ENCODE data around the gene CARD6. TPM values are rescaled to one million over a fixed set of nuclear protein-coding genes. Genes with fewer than 3 reads are reported as not detected.

The CARD6 gene
- total and polyA plus RNA-seq, 2 of the 13 experiments (the other 11 are each of a cell fraction or from before 2014, with no cell fraction given): 0.33 to 1.4 TPM

DNA sequence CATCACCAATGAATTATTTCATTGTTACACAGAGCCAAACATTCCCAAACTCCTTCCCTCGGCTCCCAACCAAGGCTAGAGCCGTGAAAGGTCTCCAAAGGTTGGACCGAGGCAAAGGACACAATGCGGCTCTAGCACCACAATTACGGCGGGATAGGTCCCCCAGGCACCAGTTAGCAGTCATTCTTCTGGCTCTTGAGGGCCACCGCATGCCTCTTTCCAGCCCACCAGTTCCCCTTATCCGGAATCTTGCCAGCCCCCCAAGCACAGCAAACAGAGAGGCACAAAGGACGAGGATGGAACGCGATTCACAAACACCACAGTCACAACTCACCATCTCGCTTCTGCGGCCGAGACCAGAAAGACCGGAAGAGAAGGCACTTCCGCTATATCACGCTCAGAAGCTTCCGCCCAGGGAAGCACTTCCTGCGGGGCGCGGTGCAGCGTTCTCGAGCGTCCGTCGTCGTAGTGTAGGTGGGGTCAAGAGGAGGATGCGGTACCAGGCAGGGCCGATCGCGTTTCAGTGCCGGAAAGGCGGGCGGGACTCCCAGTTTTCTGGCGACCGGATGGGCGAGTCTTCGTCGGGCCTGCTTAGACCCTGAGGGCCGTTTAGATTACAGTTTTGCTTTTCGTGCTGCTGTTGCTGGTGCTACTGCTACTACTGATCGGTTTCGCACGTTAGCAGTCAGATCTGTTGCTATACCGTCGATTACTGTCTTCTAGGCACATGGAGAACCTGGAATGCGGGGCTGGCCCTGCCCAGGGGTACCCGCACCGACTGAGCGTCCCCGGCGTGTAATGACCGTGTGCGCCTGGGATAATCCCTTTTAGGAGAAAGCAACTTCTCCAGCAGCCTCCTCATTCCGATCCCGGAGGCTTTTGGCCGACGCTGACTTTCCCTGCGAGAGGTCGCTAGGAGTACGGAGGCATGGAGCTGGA is 6.0 kb upstream of the CARD6 start, which contains the start of gene RPL37 (continued):
- peak; percentile 99 for TF ChIP-seq UBTF (CRISPR knock-in tag; IDR thresholded peaks at IDR 0.05)
- no peak for TF ChIP-seq ZNF260 (CRISPR knock-in tag; IDR thresholded peaks at IDR 0.05; ENCODE audit: borderline replicate concordance, low read depth)
- TF ChIP-seq LBX2 (CRISPR knock-in tag; IDR thresholded peaks at IDR 0.05; ENCODE audit: borderline replicate concordance): no peak
- TF ChIP-seq BRD4 (CRISPR knock-in tag; IDR thresholded peaks at IDR 0.05): peak; percentile 92
- peak; percentile 40; the same call in 1 of the 2 replicates for TF ChIP-seq RFX5 (IDR thresholded peaks at IDR 0.05; ENCODE audit: low read depth, low read length)
- TF ChIP-seq, protein P1, sequence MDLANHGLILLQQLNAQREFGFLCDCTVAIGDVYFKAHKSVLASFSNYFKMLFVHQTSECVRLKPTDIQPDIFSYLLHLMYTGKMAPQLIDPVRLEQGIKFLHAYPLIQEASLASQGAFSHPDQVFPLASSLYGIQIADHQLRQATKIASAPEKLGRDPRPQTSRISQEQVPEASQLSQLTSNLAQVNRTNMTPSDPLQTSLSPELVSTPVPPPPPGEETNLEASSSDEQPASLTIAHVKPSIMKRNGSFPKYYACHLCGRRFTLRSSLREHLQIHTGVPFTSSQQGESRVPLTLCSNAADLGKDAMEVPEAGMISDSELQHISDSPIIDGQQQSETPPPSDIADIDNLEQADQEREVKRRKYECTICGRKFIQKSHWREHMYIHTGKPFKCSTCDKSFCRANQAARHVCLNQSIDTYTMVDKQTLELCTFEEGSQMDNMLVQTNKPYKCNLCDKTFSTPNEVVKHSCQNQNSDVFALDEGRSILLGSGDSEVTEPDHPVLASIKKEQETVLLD (CRISPR knock-in tag; IDR thresholded peaks at IDR 0.05; ENCODE audit: low read depth): peak; percentile 89; the same call in 1 of the 2 replicates
- TF ChIP-seq CERS6 (CRISPR knock-in tag; IDR thresholded peaks at IDR 0.05): no peak; the same call in 1 of the 2 replicates
- TF ChIP-seq, protein P2, sequence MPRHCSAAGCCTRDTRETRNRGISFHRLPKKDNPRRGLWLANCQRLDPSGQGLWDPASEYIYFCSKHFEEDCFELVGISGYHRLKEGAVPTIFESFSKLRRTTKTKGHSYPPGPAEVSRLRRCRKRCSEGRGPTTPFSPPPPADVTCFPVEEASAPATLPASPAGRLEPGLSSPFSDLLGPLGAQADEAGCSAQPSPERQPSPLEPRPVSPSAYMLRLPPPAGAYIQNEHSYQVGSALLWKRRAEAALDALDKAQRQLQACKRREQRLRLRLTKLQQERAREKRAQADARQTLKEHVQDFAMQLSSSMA (CRISPR knock-in tag; IDR thresholded peaks at IDR 0.05): no peak
- TF ChIP-seq, protein P3, sequence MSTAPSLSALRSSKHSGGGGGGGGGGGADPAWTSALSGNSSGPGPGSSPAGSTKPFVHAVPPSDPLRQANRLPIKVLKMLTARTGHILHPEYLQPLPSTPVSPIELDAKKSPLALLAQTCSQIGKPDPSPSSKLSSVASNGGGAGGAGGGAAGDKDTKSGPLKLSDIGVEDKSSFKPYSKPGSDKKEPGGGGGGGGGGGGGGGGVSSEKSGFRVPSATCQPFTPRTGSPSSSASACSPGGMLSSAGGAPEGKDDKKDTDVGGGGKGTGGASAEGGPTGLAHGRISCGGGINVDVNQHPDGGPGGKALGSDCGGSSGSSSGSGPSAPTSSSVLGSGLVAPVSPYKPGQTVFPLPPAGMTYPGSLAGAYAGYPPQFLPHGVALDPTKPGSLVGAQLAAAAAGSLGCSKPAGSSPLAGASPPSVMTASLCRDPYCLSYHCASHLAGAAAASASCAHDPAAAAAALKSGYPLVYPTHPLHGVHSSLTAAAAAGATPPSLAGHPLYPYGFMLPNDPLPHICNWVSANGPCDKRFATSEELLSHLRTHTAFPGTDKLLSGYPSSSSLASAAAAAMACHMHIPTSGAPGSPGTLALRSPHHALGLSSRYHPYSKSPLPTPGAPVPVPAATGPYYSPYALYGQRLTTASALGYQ (CRISPR knock-in tag; IDR thresholded peaks at IDR 0.05): peak; percentile 46; the same call in 1 of the 2 replicates
- TF ChIP-seq ZNF496 (CRISPR knock-in tag; IDR thresholded peaks at IDR 0.05; ENCODE audit: insufficient replicate concordance): no peak
- no peak for TF ChIP-seq ZNF530 (CRISPR knock-in tag; IDR thresholded peaks at IDR 0.05; ENCODE audit: low read depth)
- no peak for TF ChIP-seq ZFP82 (CRISPR knock-in tag; IDR thresholded peaks at IDR 0.05; ENCODE audit: borderline replicate concordance)
- peak; percentile 62; the same call in 1 of the 2 replicates for TF ChIP-seq ZBTB39 (CRISPR knock-in tag; IDR thresholded peaks at IDR 0.05)
- peak; percentile 90; the same call in 1 of the 2 replicates for TF ChIP-seq ZNF274 (CRISPR knock-in tag; IDR thresholded peaks at IDR 0.05)
